HEK293 (cell line): ENCODE measurements around the gene ZFYVE19.

Experiments used
- BCL11A ChIP-seq: fragments of 450-650 bp; formaldehyde crosslinking; IDR thresholded peaks from 2 replicates; pipeline ENCODE4 v1.5.1; 2016; ENCODE audit warnings: low read depth, missing biosample characterization, missing genetic modification characterization
- CTCF ChIP-seq: fragments of 450-650 bp; formaldehyde crosslinking; IDR thresholded peaks from 2 replicates; pipeline ENCODE4 v1.5.1; 2016; ENCODE audit warnings: missing biosample characterization, missing genetic modification characterization
- ZFP37 ChIP-seq: fragments of 450-650 bp; formaldehyde crosslinking; IDR thresholded peaks from 2 replicates; pipeline ENCODE4 v1.5.1; 2016; ENCODE audit warnings: missing biosample characterization, missing genetic modification characterization
- ZNF184 ChIP-seq: fragments of 450-650 bp; IDR thresholded peaks from 2 replicates; pipeline ENCODE4 v1.5.1; 2018; ENCODE audit warnings: missing biosample characterization, mild to moderate bottlenecking, missing genetic modification characterization
- ZNF26 ChIP-seq: fragments of 450-650 bp; formaldehyde crosslinking; IDR thresholded peaks from 2 replicates; pipeline ENCODE4 v1.5.1; 2016; ENCODE audit warnings: missing biosample characterization, missing genetic modification characterization
- ZNF529 ChIP-seq: fragments of 450-650 bp; formaldehyde crosslinking; IDR thresholded peaks from 2 replicates; pipeline ENCODE4 v1.5.1; 2017; ENCODE audit warnings: missing genetic modification characterization, missing biosample characterization; ENCODE audit not compliant: insufficient replicate concordance

- TF ChIP-seq ZNF184: no peak
- TF ChIP-seq ZNF26 (tag by site-specific recombination): no peak
- no peak for TF ChIP-seq ZNF529 (tag by site-specific recombination)
- TF ChIP-seq CTCF (tag by site-specific recombination): no peak
- TF ChIP-seq BCL11A (tag by site-specific recombination): no peak
- TF ChIP-seq ZFP37: no peak
Observed at GRCh38 chr15:40815042-40815698, 8.3 kb downstream of the ZFYVE19 start.
